ENCODE measurements around the gene WDR45B. TPM values are rescaled to one million over a fixed set of nuclear protein-coding genes. Genes with fewer than 3 reads are reported as not detected.
"Not testable (repeated sequence)": the region's sequence is repeated elsewhere in the genome, so short reads cannot be mapped to it uniquely, and the experiment has no call there.

The WDR45B gene
- polyA plus RNA-seq, 3 donors from 2014 or later: 34.3 to 65.5 (median 48.9) TPM

DNA sequence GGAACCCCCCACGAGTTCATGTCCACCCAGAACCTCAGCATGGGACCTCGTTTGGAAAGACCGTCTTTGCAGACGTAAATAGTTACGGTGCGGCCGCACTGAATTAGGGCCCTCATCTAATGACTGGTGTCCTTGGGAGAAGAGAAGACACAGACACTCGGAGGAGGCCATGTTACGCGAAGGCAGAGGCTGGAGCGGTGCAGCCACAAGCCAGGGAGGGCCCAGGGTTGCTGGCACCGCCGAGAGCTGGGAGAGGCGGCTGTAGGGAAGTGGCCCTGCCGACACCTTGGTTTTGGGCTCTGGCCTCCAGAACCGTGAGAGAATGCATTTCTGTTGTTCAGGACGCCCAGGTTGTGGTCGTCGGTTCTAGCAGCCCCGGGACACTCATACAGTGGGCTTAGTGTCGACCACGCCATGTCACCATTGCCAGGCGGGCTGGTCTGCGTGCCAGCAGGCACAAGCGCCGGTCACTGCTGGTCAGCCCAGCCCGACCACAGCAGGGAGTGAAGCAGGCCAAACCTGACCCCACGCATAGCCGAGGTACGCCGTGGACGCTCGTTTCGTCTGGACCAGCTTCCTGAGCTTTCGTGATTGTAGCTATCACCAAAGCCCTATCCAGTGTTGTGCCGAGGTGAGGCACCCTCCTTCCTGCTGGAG lies 10.7 kb upstream of the WDR45B start:
- Mint-ChIP-seq H3K4me1 (no peaks in the 10 kb centered on the region), H3K9me3 (no peaks in the 10 kb centered on the region)

DNA sequence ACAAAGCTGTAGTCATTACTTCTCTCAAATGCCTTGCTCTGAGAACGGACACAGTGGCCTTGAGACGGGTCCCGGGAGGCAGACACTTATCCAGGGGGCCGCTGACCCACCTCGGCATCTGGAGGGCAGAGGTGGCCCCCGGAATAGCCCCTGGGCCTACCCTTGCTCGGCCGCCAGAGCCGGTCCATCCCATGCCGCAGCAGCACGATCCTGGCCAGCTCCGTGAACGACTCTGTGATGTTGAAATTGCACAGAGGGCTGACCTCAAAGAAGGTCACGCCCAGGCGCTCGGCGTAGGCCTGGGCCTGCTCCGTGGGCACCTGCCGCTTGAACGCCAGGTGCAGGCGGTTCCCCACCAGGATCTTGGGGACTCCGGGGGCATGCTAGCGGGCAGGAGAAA lies 10.1 kb upstream of the WDR45B start:
- DNase-seq: no peak
- Mint-ChIP-seq H3K36me3 (peaks cover 5 to 8% (median 8%) of the 10 kb centered on the region in 3 donors), H3K4me3 (no peak overlapping the region)

More for the DNA sequence above, 10.7 kb upstream of the WDR45B start:
- H3K27me3 Mint-ChIP-seq (ENCODE audit: low read depth in 3 of 3): no peaks in the 10 kb centered on the region
- H3K27ac Mint-ChIP-seq: no peak overlapping the region
- H3K36me3 Mint-ChIP-seq: peaks cover 5 to 8% (median 8%) of the 10 kb centered on the region in 3 donors
- DNase-seq: no peak
- H3K4me3 Mint-ChIP-seq: no peak overlapping the region

DNA sequence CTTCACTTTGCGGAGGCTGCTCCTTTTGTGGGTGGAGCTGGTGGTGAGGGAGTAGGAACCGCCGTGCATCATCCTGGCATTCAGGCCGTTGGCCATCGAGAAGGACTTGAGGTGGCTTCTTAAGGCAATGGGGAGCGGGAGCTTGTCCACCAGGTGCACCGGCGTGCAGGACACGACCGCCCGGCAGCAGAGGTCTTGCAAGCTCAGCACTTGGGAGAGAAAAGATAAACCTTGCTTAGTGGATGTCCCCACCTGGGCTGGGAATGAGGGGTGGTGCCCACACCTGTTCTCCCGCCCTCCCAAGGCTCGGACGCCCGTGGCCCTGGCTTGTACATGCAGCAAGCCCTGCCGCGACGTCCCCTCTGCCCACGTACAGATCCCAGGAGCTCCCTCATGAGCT lies 9.7 kb upstream of the WDR45B start:
- H3K27me3 Mint-ChIP-seq (ENCODE audit: low read depth in 3 of 3): no peaks in the 10 kb centered on the region
- no peak overlapping the region for H3K27ac Mint-ChIP-seq
- no peaks in the 10 kb centered on the region for H3K4me1 Mint-ChIP-seq
- no peak for DNase-seq
- H3K36me3 Mint-ChIP-seq: peaks cover 5 to 8% (median 8%) of the 10 kb centered on the region in 3 donors
- H3K4me3 Mint-ChIP-seq: no peak overlapping the region
- no peaks in the 10 kb centered on the region for H3K9me3 Mint-ChIP-seq

More for the DNA sequence above, 10.1 kb upstream of the WDR45B start:
- no peaks in the 10 kb centered on the region for H3K4me1 Mint-ChIP-seq
- H3K27me3 Mint-ChIP-seq (ENCODE audit: low read depth in 3 of 3): no peaks in the 10 kb centered on the region
- H3K9me3 Mint-ChIP-seq: no peaks in the 10 kb centered on the region
- H3K27ac Mint-ChIP-seq: no peak overlapping the region

DNA sequence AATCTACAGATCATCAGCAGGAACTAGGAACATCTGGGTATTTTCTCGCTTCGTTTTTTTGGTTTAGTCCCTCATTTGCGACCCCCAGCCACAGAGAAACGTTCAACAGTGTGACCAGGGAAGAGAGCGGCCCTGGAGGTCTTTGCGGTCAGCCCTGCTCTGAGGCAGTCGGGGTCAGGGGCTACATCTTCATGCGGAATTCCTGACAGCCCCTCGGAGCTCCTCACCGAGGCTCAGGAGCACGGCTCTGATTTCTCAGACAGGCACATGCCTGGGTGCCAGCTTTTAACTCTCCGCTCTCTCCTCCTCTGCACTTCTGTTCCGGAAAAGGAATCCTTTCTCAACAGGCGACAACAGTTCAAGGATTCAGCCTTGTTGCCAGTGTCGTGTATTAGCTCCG lies 8.0 kb upstream of the WDR45B start:
- no peak overlapping the region for H3K27ac Mint-ChIP-seq
- DNase-seq: no peak
- no peaks in the 10 kb centered on the region for H3K27me3 Mint-ChIP-seq (ENCODE audit: low read depth in 3 of 3)
- no peaks in the 10 kb centered on the region for H3K4me1 Mint-ChIP-seq
- peaks cover 5 to 8% (median 8%) of the 10 kb centered on the region in 3 donors for H3K36me3 Mint-ChIP-seq
- no peaks in the 10 kb centered on the region for H3K9me3 Mint-ChIP-seq
- no peak overlapping the region for H3K4me3 Mint-ChIP-seq

DNA sequence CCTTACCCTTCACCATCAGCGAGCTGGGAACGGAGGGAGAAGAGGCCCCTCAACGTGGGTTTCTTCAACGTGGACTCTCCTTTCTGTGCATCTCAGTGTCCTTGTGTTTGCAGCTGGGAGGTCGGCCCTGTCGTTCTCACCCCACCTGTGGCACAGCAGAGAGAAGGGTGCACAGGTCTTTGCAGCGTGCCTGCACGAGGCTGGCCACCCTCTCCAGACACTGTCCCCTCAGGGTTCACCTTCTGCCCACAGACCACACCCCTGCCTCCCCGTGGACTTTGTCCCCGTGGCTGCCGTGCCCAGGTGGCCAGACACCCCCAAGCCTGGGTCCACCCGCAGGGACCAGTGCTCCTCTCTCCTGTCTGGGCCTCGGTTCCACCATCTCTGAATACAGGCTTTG lies 7.3 kb upstream of the WDR45B start:
- no peaks in the 10 kb centered on the region for H3K9me3 Mint-ChIP-seq
- peaks cover 5 to 8% (median 8%) of the 10 kb centered on the region in 3 donors for H3K36me3 Mint-ChIP-seq
- no peaks in the 10 kb centered on the region for H3K4me1 Mint-ChIP-seq
- H3K27ac Mint-ChIP-seq: no peak overlapping the region
- no peak overlapping the region for H3K4me3 Mint-ChIP-seq
- H3K27me3 Mint-ChIP-seq (ENCODE audit: low read depth in 3 of 3): no peaks in the 10 kb centered on the region
- DNase-seq: no peak

DNA sequence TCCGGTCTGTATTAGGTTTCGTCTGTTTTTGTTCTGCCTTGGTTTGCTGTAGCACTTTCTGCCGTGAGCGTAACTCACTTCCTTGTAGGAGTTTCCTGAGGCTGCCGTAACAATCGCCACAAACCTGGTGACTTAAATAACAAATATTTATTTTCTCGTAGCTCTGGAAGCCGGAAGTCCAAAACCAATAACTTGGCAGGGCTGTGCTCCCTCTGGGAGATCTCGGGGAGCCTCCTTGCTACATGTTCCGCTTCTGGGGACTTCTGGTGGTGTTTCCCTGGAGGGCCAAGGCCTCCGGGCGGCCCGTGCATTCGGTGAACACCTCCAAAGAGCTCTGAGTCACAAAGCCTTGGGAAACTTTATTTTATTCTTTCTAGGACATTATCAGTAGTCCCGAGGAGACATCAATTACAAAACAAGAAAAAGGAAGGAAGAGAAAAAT lies 6.8 kb upstream of the WDR45B start:
- H3K36me3 Mint-ChIP-seq: peaks cover 5 to 8% (median 8%) of the 10 kb centered on the region in 3 donors
- DNase-seq: no peak
- no peaks in the 10 kb centered on the region for H3K9me3 Mint-ChIP-seq
- no peaks in the 10 kb centered on the region for H3K4me1 Mint-ChIP-seq
- no peaks in the 10 kb centered on the region for H3K27me3 Mint-ChIP-seq (ENCODE audit: low read depth in 3 of 3)
- H3K27ac Mint-ChIP-seq: no peak overlapping the region
- H3K4me3 Mint-ChIP-seq: no peak overlapping the region

DNA sequence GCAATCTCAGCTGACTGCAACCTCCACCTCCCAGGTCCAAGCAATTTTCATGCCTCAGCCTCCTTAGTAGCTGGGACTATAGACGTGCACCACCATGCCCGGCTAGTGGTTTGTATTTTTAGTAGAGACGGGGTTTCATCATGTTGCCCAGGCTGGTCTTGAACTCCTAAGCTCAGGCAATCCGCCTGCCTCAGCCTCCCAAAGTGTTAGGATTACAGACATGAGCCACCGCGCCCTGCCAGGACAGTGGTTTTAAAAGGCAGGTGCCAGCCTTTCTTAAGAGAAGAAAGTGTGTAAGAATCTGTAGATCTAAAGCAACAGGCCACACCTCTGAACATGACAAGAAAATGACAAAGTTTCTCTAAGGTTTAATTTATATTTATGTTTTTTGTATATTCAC lies 6.4 kb upstream of the WDR45B start:
- not testable (repeated sequence) for H3K9me3 Mint-ChIP-seq; H3K27ac Mint-ChIP-seq; H3K36me3 Mint-ChIP-seq; DNase-seq; H3K4me3 Mint-ChIP-seq; H3K27me3 Mint-ChIP-seq (ENCODE audit: low read depth in 3 of 3); H3K4me1 Mint-ChIP-seq

DNA sequence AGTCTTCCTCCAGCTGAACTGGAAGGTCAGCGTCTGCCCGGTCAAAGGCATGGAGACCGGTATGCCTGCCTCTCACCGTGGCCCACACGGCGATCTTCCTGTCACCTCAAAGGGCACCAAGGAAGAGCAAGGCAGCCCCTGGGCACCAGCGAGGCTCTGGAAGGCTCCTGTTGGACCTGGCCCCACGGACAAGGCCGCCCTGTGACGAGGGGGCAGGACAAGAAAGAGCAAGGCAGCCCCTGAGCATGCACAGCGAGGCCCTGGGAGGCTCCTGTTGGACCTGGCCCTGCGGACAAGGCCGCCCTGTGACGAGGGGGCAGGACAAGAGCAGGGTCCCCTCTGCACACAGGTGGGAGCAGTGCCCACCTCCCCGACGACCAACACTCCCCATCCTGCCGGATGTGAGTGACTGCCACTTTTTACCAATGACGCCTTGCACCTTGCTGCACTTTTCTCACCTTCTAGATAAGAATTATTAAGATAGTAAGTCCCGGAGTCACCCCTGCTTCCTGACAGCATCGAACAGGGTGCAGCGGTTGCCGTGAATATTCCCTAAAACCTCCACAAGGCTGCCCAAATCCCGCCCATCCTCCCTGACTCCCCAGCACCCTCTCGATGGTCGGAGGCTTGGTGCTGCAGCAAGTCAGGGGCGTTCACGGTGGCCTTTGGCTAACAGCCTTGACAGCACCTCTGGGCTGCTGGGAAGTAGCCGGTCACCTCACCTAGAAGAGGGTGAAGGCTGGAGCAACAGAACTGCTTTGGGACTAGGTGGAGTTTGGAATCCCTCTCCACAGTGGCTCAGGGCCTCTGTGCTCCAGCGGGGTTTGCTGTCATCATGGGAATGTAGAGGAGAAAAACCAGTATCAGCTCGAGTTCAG lies 5.6 kb upstream of the WDR45B start:
- Mint-ChIP-seq H3K9me3 (no peaks in the 10 kb centered on the region), H3K36me3 (peaks cover 5 to 8% (median 8%) of the 10 kb centered on the region in 3 donors), H3K4me1 (no peaks in the 10 kb centered on the region), H3K4me3 (no peak overlapping the region), H3K27ac (no peak overlapping the region), H3K27me3 (ENCODE audit: low read depth in 3 of 3) (peaks cover 0 to 6% (median 2%) of the 10 kb centered on the region in 3 donors)
- DNase-seq: no peak

DNA sequence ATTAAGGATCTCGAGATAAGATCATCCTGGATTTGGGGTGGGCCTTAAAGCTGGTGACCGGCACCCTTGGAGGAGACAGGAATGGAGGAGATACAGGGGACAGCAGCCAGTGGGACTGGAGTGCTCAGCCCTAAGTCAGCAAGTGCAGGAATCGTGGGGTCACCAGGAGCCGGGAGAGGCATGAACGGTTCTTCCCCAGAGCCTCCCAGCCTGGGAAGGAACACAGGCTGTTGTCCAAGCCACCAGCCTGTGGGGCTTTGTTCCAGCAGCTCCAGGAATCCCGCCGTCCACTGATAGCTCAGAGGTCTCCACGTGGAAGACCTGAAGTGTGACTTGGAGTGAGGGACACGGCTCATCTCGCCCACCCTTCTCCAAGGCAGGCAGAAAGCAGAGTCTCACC lies 2.5 kb upstream of the WDR45B start:
- Mint-ChIP-seq H3K4me3 (no peak overlapping the region), H3K36me3 (no peaks in the 10 kb centered on the region), H3K9me3 (no peaks in the 10 kb centered on the region), H3K27ac (peak overlapping the region in 1 of 6 donors; percentile 58), H3K4me1 (peaks cover 14% of the 10 kb centered on the region in 2 donors), H3K27me3 (ENCODE audit: low read depth in 3 of 3) (peaks cover 4 to 15% (median 6%) of the 10 kb centered on the region in 3 donors)
- DNase-seq: no peak

DNA sequence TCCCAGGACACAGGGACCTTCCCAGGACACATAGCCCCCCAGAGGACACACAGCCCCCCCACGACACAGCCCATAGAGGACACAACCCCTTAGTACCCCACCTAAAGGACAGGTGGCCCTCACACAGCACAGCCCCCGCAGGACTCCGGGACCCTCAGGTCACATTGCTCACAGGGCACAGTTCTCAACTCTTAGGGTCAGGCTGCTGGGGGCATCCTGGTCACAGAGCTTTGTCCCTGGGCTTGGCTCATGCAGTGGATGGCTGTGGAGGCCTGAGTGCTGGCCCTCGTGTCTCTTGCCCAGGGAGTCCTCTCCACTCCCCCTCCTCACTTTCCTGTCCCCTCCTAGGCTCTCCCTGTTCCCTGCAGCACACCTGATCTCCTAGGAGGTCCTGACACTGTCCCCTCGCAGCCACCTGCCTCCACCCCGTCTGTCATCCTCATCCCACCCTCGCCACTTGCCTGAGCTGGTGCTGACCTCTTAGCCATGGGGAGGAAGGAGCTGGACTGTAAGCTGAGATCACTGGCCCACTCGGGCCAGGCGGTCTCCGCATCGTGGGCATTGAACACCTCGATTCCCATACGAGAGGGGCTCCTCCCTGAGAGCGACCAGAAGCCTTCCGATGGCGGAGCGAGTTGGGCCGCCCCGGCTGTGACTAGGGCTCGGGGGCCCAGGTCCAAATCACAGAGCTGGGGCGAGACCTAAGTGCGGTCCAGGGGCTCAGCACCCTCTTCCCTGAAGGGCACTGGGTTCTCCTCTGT lies 1.4 kb upstream of the WDR45B start:
- no peak for DNase-seq
- Mint-ChIP-seq H3K27ac (peak overlapping the region in 4 of 6 donors; percentile 48 to 86 (median 68)), H3K27me3 (ENCODE audit: low read depth in 3 of 3) (peaks cover 6 to 16% (median 6%) of the 10 kb centered on the region in 3 donors), H3K36me3 (no peaks in the 10 kb centered on the region), H3K4me3 (peak overlapping the region in 4 of 5 donors; percentile 23 to 68 (median 44)), H3K9me3 (no peaks in the 10 kb centered on the region), H3K4me1 (peaks cover 20% of the 10 kb centered on the region in 2 donors)

DNA sequence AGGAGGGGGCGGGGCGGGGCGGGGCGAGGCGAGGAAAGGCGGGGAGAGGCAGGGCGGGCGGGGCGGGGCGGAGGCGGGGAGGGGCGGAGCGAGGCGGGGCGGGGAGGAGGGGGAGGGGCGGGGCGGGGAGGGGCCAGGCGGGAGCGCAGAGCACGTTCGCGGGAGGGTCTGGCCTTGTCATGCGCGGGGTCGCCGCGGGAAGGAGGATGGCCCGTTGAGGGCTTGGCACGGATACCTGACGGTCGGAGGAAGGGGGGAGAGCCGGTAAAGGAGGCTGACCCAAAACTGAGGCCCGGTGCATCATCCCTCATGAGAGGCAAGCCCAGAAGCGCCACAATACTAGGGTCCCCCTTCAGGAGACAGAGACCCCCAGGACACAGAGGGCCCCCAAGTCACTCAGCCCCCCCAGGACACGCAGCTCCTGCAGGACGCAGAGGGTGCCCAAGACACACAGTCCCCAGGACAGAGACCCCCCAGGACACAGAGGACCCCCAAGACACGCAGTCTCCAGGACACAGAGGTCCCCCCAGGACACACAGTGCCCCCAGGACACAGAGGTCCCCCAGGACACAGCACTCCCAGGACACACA lies 593 bp upstream of the WDR45B start:
- Mint-ChIP-seq H3K9me3 (no peaks in the 10 kb centered on the region), H3K27ac (peak overlapping the region in 3 of 6 donors; percentile 31 to 86 (median 73)), H3K27me3 (ENCODE audit: low read depth in 3 of 3) (peaks cover 6 to 16% (median 6%) of the 10 kb centered on the region in 3 donors), H3K4me1 (peaks cover 21 to 24% of the 10 kb centered on the region in 2 donors), H3K4me3 (peak overlapping the region in 3 of 5 donors; percentile 50 to 67 (median 56)), H3K36me3 (peaks cover 0 to 4% (median 0%) of the 10 kb centered on the region in 3 donors)
- DNase-seq: peak in 1 of 3 donors; percentile 35

DNA sequence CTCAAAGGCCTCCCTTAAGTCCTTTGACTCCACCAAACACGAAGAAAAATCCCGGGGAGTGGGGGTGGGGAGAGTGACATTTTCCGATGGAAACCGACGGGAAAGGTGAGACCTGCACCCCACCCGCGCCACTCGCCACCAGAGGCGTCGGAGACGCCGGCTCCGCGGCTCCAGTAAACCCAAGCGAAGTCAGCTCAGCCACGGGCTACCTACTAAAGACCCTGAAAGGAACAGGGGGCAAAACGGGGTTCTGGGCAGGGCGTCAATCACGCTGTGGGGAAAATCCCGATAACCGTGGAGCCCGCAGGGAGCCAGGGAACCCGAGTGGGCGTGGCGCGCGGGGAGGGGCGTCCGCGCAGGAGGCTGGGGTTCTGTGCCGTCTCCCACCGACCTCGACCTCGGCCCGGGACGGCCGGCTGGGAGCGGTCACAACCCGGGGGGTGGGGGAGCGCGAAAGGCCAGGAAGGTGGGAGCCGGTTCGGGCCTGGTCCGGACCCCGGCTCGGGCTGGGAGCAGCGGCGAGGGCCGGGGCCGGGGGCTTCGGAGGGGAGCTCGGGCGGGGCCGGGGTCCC lies 565 bp downstream of the WDR45B start:
- peak overlapping the region; percentile 57 to 86 (median 79) for H3K27ac Mint-ChIP-seq
- no peaks in the 10 kb centered on the region for H3K9me3 Mint-ChIP-seq
- peak; percentile 35 to 43 (median 39) for DNase-seq
- peak overlapping the region; percentile 79 to 87 (median 79) for H3K4me3 Mint-ChIP-seq
- peaks cover 0 to 5% (median 1%) of the 10 kb centered on the region in 3 donors for H3K36me3 Mint-ChIP-seq
- H3K27me3 Mint-ChIP-seq (ENCODE audit: low read depth in 3 of 3): peaks cover 6 to 16% (median 6%) of the 10 kb centered on the region in 3 donors
- peaks cover 22 to 28% of the 10 kb centered on the region in 2 donors for H3K4me1 Mint-ChIP-seq

DNA sequence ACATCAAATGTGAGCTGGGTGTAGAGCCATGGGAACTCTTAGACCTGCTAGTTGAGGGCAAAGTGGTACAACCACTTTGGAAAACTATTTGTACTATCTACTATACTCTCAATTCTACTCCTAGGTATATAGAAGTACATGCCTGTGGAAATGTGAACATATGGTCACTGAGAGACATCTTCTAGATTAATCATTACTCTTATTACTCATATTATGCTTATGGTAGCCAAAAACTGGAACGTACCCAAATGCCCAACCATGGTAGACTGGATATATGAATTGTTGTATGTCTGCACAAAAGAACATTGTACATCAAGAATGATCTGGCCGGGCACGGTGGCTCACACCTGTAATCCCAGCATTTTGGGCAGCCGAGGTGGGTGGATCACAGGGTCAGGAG lies 2.7 kb downstream of the WDR45B start:
- peaks cover 6 to 16% (median 6%) of the 10 kb centered on the region in 3 donors for H3K27me3 Mint-ChIP-seq (ENCODE audit: low read depth in 3 of 3)
- H3K4me3 Mint-ChIP-seq: peak overlapping the region; percentile 24 to 79 (median 60)
- no peak for DNase-seq
- peaks cover 24 to 36% of the 10 kb centered on the region in 2 donors for H3K4me1 Mint-ChIP-seq
- H3K27ac Mint-ChIP-seq: peak overlapping the region in 2 of 6 donors; percentile 10 to 25
- H3K36me3 Mint-ChIP-seq: peaks cover 0 to 7% (median 6%) of the 10 kb centered on the region in 3 donors
- H3K9me3 Mint-ChIP-seq: no peaks in the 10 kb centered on the region

All from immature natural killer cell (primary cell).